ENCODE results near the gene FHOD3. TPM values are rescaled to one million over a fixed set of nuclear protein-coding genes. Genes with fewer than 3 reads are reported as not detected.

FHOD3 gene
- total and polyA plus RNA-seq, 4 donors = 0.57 to 1.3 (median 1.2) TPM; not detected in 1

GRCh38 chr18:36620788-36621187 lies 323.3 kb downstream of the FHOD3 start:
- Histone ChIP-seq H3K36me3 (ENCODE audit: control insufficient read depth in 4 of 4, insufficient read depth in 3 of 4, low read depth in 1 of 4, low read length in 3 of 4) (no peaks in the 10 kb centered on the region), H3K27ac (ENCODE audit: low read depth in 1 of 2, low read length in 2 of 2) (no peak overlapping the region), H3K4me3 (ENCODE audit: low read depth in 1 of 3, low read length in 3 of 3) (no peak overlapping the region), H3K27me3 (ENCODE audit: control insufficient read depth in 4 of 4, insufficient read depth in 4 of 4, low read length in 3 of 4) (no peaks in the 10 kb centered on the region), H3K4me1 (ENCODE audit: control insufficient read depth in 4 of 4, insufficient read depth in 4 of 4, low read length in 3 of 4) (no peaks in the 10 kb centered on the region), H3K9me3 (ENCODE audit: control insufficient read depth in 4 of 4, low read length in 3 of 4) (no peaks in the 10 kb centered on the region), H3K9ac (ENCODE audit: low read depth in 1 of 2, low read length in 2 of 2) (no peak overlapping the region)
- DNase-seq (ENCODE audit: low spot score) = no peak
- 41% methylated on average over 2 of the region's 2 CpGs for WGBS
- TF ChIP-seq YY1 (IDR thresholded peaks at IDR 0.05) = no peak
- peak in 1 of 2 donors; percentile 6 for TF ChIP-seq RAD21 (IDR thresholded peaks at IDR 0.05)

- TF ChIP-seq REST (IDR thresholded peaks at IDR 0.05) = no peak
- TF ChIP-seq GABPA (IDR thresholded peaks at IDR 0.05 in 1 of 2, conservative IDR thresholded peaks at IDR 0.05 in 1 of 2) = no peak
- TF ChIP-seq JUND (IDR thresholded peaks at IDR 0.05) = no peak
- Histone ChIP-seq H3K9me3 (ENCODE audit: control insufficient read depth in 4 of 4, low read length in 3 of 4) (no peaks in the 10 kb centered on the region), H3K9ac (ENCODE audit: low read depth in 1 of 2, low read length in 2 of 2) (no peak overlapping the region), H3K4me3 (ENCODE audit: low read depth in 1 of 3, low read length in 3 of 3) (no peak overlapping the region), H3K36me3 (ENCODE audit: control insufficient read depth in 4 of 4, insufficient read depth in 3 of 4, low read depth in 1 of 4, low read length in 3 of 4) (no peaks in the 10 kb centered on the region), H3K27ac (ENCODE audit: low read depth in 1 of 2, low read length in 2 of 2) (no peak overlapping the region), H3K27me3 (ENCODE audit: control insufficient read depth in 4 of 4, insufficient read depth in 4 of 4, low read length in 3 of 4) (no peaks in the 10 kb centered on the region), H3K4me1 (ENCODE audit: control insufficient read depth in 4 of 4, insufficient read depth in 4 of 4, low read length in 3 of 4) (no peaks in the 10 kb centered on the region)
- WGBS = 79% methylated on average over 5 of the region's 5 CpGs
- no peak for DNase-seq (ENCODE audit: low spot score)
Measured at GRCh38 chr18:36622610-36623009, 325.1 kb downstream of the FHOD3 start.

GRCh38 chr18:36623091-36623490 lies 325.6 kb downstream of the FHOD3 start:
- no peak for TF ChIP-seq CTCF (IDR thresholded peaks at IDR 0.05; ENCODE audit: low read depth, low read length, missing input control)
- no peak for TF ChIP-seq MAX (IDR thresholded peaks at IDR 0.05)
- no peak for TF ChIP-seq JUND (IDR thresholded peaks at IDR 0.05)
- DNase-seq (ENCODE audit: low spot score) = no peak
- H3K9me3 ChIP-seq (ENCODE audit: control insufficient read depth in 4 of 4, low read length in 3 of 4) = no peaks in the 10 kb centered on the region
- WGBS = 83% methylated on average over 1 of the region's 1 CpG
- H3K4me1 ChIP-seq (ENCODE audit: control insufficient read depth in 4 of 4, insufficient read depth in 4 of 4, low read length in 3 of 4) = no peaks in the 10 kb centered on the region
- no peaks in the 10 kb centered on the region for H3K27me3 ChIP-seq (ENCODE audit: control insufficient read depth in 4 of 4, insufficient read depth in 4 of 4, low read length in 3 of 4)
- no peak overlapping the region for H3K4me3 ChIP-seq (ENCODE audit: low read depth in 1 of 3, low read length in 3 of 3)
- H3K27ac ChIP-seq (ENCODE audit: low read depth in 1 of 2, low read length in 2 of 2) = no peak overlapping the region
- no peak overlapping the region for H3K9ac ChIP-seq (ENCODE audit: low read depth in 1 of 2, low read length in 2 of 2)
- no peaks in the 10 kb centered on the region for H3K36me3 ChIP-seq (ENCODE audit: control insufficient read depth in 4 of 4, insufficient read depth in 3 of 4, low read depth in 1 of 4, low read length in 3 of 4)
